HG03097 (cell line): ENCODE data around the gene GTF2H4.

Experiments
- ATAC-seq: cut with Tn5 transposase; IDR thresholded peaks from one replicate; pipeline ENCODE4 v1.9.1; 2021; ENCODE audit not compliant: unreplicated experiment, low FRiP score

The GTF2H4 gene

DNA sequence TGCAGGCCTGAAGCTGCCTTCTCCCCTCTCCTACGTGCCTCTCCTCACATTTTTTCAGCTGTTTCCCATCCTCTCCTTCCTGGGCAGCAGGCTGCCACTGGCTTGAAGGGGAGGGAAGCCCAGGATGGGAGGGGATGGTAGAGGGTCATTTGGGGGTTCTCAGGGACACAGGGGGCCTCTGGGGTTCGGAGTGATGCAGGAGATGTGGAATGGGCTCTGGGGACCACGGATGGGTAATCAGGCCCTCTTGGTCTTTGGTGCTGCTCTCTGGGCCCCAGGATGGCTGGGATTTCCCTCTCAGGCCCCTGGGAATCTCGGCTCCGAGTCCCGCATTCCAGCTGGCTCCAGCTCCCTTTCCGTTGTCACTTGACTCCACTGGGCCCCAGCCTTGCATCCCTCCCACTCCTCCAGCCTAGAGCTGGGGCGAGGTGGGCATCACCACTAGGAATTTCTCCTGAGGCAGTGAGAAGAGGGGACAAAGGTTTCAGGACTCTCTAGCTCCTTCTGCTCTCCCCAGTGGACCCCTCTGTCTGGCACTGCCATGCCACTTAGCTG is 25.7 kb upstream of the GTF2H4 start:
- no peak for ATAC-seq

DNA sequence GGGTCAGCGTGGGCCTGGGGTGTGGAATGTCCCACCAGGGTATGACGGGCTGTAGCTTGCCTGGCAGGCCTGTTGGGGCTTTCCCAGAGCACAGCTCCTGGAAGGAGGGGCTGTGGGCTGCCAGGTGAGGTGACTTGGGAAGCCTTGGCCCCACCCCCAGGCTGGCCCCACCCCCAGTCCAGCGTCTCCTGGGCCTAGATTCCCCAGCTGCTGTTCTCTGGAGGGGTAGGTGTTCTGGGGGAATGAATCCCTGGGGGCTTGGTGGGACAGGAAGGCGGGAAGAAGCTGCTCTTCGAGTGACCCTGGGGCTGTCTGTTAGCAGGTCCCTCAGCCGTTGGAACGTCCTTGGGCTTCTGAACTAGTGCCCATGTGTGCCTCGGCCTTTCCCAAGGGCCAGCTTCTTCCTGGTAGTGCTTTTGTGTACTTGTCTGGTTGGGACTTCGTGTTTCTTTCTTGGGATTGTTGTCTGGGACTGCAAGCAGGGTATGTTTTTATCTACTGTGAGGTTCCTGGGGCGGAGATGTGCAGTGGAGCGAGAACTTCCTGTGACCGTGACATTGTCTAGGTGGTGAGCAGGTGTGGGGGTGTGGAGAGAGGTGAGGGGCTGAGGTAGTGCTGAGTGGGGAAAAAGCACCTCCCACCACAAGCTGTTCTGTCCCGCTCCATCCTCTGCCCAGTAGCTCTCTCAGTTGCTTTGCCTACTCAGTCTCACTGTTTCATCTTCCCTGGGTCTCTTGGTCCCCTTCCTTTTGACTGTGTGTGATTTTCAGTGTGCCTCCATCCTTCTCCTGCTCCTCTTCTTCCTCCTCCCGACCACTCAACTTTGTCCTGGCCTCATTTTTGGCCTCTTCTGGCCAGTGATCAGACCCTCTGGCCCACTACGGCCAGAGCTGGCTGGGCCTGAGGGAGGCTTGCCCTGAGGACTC is 25.0 kb upstream of the GTF2H4 start:
- ATAC-seq = no peak

DNA sequence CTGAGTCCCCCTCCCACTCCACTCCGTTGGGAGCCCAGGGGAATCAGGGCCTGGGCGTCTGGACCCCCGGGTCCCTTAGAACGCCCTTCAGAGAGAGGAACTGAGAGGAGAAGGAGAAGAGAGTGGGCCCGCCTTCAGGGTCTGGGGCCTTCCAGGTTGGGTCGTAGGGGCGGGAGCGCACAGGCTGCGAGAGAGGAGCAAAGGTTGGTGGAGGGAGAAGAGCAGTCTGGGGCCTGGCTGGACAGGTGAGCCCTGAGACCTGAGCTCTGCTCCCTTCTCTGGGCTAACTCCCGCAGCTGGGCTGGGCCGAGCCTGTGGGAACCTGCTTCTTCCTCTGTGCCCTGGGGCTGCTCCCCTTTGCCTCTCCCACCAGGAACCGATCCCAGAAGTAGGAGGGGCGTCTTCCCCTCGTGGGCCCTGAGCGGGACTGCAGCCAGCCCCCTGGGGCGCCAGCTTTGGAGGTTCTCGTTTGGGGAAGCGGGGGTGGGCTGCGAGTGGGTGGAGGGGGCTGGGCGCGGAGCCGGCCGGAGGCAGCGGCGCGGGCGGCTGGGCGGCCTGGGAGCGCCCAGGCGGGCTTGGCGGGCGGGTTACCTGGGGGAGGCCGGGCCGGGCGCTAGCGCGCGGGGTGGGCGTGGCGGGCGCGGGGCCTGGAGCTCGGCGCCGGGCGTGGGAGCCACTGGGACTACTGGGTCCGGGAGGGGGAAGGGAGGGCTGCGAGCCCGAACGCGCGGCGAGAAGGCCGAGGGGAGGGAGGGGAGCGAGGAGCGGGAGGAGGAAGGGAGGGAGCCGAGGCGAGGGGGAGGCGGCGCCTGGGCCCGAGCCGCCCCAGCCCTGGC is 24.1 kb upstream of the GTF2H4 start, which contains the start of gene DDR1:
Gene DDR1 (plus strand): TSS at position 835 of the 836 bp plus-strand sequence. CDS start 4,211 bp downstream, outside the sequence.
- ATAC-seq = no peak

DNA sequence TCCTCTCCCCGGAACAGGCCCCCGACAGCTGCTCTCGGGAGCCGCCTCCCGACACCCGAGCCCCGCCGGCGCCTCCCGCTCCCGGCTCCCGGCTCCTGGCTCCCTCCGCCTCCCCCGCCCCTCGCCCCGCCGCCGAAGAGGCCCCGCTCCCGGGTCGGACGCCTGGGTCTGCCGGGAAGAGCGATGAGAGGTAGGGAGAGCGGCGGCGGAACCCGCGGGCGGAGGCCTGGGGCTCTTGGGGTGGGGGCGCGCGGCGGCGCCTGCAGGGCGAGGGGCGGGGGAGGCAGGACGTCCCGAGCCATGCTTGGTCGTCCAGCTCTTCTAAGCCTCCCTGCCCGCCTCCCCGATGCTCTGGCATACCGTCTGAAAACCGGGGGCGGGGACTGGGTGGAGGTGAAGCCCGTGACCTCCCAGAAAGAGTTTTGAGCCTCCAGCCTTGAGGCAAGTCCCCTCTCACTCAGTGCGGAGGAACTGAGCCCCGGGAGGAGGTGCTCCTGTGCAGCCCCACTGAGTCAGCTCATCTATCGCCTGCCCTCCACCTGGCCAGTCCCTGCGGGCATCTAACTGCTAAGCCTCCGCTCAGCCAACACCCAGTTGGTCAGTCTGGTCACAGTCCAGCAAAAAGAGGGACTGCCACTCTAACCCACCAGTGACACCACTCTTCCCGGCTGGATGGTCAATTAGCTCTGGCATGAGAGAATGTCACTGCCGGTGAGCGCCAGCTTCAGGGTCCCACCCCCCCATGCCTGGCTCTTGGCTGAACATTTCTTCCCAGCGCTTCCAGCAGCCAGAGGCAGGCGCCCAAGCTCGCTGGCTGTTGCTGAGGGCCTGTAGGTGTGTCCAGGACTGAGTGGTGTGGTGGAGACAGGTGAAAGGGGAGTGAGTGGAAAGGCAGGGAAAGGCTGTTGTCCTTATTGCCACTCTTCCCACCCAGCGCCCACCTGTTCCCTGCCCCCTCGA is 23.2 kb upstream of the GTF2H4 start:
- no peak for ATAC-seq

DNA sequence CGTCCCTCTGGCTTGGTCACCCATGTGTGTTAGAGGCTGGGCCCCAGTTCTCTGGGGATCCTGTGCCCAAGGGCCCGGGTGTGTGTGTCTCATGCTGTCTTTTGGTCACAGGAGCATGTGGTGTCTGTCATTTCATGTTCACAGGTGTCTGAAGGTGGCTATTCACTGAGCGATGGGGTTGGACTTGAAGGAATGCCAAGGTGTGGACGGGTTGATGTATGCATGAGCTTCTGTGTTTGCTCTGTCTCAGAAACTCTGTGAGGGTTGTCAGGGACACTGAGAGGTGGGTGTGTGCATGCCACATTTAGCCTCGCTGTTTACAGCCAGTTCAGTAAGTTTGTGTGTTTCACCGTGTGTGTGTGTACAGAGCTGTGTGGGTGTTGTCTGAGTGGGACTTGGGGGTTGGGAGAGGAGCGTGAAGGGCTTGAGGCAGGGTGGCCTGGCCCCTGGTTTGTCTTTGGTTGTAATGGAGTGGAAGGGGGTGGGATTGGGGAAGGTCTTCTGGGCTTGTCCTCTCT is 22.5 kb upstream of the GTF2H4 start:
- no peak for ATAC-seq

DNA sequence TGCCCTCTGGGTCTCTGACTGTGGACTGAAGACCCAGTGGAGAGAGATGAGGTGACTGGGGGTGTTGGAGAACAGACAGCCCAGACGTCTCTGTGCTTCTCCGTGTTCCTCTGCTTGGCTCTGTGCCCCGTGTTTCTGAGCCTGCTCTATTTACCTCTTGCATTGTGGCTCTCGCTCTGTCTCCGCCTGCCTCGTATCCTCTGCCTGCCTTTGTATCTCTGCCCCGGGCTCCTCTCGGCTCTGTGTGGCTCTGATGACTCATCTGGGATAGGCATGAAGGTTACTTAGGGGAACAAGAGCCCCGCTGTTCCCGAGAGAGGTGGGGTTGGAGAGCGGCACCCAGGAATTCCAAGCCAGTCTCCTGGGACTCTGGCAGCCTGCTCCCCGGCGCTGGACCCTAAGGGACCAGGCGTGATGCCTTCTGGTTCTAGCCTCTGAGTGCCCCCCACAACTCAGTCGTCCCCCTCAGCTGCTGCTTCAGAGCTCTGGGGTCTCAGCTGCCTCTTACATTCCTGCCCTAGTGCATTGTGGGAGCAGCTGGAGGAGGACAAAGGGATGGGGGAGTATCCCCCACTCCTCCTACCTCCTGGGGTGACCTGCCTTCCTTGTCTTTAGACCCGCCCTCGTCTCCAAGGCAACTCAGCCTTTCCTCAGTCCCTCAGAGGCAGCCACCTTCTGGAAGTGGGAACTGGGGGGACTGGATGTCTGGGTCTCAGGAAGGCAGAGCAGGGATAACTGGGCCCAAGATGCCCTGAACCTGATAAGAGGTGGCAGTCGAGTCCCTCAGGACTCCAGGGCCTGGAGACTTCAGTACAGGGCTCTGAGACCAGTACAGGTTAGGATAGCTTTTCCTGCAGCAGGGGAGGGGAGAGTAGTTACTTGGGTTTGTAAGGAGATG is 21.8 kb upstream of the GTF2H4 start:
- no peak for ATAC-seq

DNA sequence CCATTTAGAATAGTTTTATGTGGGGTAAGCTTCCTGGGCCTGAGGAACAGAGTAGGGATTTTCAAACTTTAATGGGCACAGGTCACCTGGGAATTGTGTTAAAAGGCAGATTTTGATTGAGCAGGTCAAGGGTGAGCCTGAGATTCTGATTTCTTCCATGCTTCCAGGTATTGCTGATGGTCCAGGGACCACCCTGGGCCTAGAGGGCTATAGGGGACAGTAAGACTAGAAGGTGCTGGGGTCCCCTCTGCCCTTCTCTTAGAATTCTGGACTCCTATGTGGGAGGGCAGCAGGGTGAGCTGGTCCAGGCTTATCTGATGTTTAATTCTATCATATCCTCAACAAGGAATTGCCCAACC is 21.1 kb upstream of the GTF2H4 start:
- no peak for ATAC-seq

DNA sequence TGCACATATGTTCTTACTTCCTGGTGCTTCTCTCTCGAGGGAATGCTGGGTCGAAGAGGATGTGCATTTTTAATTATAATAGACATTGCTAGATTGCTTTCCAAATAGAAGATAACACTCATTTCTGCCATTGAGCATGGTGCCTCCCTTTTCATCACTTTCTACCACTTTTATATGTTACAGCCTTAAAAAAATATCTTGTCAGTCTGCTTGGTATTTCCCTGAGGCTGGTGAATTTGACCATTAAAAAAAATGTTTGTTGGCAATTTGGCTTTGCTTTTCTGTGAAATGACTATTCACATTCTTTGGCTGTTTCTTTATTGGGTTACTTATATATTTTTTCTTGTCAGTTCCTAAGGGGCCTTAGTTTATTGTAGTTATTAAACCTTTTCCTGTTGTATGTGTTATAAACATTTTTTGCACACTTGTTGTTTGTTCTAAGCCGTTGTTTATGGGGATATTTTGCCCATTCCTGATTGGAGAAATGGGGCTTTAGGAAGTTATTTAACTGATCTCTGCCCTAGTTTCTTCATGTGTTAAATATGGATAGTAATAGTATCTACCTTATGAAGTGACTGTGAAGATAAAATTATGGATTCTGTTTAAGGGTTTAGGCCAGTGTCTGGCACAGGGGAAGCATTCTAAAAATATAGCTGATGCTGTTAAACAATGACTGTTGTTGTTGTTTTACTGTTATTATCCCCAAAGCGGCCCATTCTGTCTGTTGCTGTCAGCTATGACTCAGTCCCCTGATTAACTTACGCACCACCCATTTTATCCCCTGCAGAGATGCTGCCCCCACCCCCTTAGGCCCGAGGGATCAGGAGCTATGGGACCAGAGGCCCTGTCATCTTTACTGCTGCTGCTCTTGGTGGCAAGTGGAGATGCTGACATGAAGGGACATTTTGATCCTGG is 19.8 kb upstream of the GTF2H4 start:
- ATAC-seq = no peak

DNA sequence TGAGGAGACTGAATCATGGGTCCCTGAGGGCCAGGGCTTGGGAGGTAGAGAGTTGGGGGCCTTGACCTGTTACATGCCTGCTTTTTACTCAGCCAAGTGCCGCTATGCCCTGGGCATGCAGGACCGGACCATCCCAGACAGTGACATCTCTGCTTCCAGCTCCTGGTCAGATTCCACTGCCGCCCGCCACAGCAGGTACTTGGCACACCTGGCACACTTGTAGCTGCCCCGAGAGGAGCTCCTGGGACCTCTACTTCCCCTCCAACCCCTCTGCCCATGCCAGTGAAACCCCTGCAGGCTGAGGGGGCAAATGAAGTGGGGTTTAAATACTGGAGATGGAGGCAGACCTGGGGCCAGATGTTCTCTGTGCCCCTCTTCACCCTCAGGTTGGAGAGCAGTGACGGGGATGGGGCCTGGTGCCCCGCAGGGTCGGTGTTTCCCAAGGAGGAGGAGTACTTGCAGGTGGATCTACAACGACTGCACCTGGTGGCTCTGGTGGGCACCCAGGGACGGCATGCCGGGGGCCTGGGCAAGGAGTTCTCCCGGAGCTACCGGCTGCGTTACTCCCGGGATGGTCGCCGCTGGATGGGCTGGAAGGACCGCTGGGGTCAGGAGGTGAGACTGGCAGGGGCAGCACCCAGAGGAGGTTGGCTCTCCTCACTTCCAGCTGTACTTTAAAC is 19.1 kb upstream of the GTF2H4 start:
- no peak for ATAC-seq

DNA sequence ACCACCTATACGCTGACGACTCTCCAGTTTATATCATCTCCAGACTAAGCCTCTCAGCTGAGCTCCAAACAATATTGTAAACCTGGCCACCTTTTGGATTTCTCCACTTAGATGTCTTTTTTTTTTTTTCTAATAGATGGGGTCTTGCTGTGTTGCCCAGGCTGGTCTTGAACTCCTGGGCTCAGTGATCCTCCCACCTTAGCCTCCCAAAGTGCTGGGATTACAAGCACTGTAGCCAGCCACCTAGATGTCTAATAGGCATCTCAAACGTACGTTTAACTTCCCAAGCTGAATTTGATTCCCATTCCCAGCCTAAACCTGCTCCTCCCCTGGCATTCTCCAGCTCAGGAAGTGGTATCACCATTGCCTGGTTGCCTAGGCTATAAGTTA is 18.5 kb upstream of the GTF2H4 start:
- ATAC-seq = no peak

DNA sequence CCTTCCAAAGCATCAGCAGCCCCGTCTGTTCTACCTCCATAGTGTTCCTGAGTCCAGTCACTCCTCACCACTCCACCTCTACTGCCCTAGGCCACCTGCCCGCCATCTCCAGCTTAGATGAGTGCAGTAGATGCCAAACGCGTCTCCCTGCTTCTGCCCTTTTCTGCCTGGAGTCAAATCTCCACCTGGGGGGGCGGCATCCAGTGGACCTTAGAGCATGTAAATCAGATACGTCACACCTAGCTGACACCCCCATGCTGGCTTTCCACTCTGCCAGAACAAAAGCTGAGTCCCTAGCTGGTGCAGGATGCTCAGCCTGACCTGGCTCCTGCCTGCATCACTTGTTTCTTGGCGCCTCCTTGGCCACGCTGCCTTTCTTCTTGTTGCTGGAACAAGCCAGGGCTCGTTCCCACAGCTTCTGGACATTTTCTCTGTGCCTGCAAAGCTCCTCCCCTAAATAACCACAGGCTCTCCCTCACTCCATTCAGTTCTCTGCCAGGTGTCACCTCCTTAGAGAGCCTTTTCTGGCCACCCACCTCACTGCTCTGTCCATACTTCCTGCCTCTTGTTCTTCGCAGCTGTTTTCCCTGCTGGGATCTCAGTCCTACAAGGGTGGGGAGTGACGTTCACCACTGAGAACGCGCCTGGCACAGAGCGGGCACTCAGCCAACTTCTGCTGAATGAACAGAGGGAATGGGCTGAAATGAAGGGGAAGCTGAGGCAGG is 17.9 kb upstream of the GTF2H4 start:
- ATAC-seq = no peak

DNA sequence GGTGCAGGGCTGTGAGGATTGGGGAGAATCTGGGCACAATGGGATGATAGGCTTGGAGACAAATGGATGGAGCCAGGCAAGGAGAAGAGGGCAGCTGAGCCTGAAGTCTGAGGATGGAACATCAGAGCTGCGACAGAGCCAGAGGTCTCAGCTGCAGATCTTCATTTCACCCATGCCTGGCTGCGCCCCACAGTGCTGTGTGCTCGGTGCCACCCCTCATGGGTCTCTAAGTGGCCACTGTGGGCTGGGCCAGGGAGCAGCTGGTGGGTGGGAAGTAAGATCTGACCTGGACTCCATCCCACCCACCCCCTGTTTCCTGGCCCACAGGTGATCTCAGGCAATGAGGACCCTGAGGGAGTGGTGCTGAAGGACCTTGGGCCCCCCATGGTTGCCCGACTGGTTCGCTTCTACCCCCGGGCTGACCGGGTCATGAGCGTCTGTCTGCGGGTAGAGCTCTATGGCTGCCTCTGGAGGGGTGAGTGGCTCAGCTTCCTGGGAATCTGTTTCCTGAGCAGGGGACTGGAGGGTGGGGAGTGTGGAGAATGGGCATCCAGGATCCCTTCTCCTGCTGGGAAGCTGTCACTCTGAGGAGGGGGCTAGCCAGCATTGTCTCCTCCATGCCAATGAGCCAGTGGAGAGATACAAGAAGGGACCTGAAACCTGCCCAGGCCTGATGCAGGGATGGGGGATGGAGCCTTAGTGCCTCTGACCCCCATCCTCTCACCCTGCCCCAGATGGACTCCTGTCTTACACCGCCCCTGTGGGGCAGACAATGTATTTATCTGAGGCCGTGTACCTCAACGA is 17.2 kb upstream of the GTF2H4 start:
- no peak for ATAC-seq

DNA sequence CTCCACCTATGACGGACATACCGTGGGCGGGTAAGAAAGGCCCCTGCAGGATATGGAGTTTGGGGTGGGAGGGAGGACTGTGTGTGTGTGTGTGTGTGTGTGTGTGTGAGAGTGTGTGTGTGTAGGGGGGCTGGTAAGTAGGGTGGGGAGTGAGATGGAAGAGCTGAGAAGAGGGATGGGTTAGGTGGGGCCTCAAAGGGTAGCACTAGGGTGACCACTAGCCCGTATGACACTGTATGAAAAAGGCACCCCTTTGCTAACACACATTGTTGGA is 16.6 kb upstream of the GTF2H4 start:
- ATAC-seq = no peak

DNA sequence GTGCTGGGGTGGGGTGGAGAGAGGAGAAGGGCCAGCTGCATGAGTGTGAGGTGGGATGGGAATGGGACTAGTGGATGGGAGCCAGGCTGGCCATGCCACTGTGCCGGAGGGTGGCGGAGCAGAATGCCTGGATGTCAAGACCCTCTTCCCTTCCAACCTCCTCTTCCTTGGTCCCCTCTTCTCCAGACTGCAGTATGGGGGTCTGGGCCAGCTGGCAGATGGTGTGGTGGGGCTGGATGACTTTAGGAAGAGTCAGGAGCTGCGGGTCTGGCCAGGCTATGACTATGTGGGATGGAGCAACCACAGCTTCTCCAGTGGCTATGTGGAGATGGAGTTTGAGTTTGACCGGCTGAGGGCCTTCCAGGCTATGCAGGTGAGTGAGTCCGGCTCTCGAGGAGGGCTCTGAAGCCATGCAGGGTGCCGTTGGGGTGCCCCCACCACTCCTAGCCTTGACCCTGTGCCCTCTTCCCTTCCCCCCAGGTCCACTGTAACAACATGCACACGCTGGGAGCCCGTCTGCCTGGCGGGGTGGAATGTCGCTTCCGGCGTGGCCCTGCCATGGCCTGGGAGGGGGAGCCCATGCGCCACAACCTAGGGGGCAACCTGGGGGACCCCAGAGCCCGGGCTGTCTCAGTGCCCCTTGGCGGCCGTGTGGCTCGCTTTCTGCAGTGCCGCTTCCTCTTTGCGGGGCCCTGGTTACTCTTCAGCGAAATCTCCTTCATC is 16.0 kb upstream of the GTF2H4 start:
- no peak for ATAC-seq

DNA sequence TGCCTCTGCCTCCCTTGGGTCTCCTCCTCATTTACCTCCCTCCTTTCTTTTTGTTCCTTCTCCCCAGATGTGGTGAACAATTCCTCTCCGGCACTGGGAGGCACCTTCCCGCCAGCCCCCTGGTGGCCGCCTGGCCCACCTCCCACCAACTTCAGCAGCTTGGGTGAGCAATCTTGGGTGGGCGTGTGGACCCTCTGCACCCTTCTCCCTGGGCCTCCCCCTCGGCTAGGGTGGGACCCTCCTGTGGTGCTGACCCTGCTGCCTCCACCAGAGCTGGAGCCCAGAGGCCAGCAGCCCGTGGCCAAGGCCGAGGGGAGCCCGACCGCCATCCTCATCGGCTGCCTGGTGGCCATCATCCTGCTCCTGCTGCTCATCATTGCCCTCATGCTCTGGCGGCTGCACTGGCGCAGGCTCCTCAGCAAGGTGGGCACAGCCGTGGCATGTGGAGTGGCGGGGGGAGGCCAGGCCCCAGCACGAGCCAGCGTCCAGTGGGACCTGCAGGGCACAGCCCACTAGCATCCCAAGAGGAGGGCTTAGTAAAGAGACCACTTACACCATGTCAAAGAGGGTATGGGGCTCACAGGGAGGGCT is 14.9 kb upstream of the GTF2H4 start:
- no peak for ATAC-seq
